GM20000 (cell line): ENCODE data around the gene EFCAB7.

ENCODE experiments used
- DNase-seq: peaks from one replicate; pipeline ENCODE4 v3.0.0; 2012; ENCODE audit warnings: low spot score
- TF ChIP-seq, protein P1 (sequence below): IDR thresholded peaks from 2 replicates; pipeline ENCODE4 v1.5.1; 2012; ENCODE audit warnings: mild to moderate bottlenecking, control low read depth; ENCODE audit errors: extremely low read depth, missing control alignments

The EFCAB7 gene

DNA sequence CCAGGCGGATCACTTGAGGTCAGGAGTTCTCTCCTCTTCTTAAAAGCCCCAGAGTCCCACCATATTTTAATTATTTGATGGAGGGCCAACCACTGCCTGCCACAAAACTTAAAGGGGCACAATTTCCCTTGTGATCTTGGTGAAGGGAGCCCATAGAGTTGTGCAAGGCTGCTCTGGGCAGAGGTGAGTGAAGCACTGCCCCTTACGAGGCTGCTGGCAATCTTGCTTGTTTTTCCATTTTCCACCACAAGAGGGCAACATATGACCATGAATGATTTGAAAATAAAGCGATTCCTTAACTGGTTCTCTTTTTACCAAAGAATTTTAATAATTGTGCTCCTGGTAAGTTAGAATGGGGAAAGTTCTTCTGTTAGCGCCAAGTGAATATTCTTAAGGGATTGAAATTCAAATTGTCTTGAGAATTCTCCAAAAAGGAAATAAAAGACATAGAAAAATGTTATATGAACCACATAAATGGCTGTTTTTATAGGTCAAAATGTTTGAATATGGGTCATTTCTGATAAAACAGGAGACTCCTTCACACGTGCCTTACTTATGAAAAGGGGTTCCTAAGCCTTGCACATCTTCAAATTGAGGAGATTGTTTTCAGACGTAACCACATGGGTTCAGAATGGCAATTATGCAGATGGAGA is 92.6 kb downstream of the EFCAB7 start:
- TF ChIP-seq, protein P1, sequence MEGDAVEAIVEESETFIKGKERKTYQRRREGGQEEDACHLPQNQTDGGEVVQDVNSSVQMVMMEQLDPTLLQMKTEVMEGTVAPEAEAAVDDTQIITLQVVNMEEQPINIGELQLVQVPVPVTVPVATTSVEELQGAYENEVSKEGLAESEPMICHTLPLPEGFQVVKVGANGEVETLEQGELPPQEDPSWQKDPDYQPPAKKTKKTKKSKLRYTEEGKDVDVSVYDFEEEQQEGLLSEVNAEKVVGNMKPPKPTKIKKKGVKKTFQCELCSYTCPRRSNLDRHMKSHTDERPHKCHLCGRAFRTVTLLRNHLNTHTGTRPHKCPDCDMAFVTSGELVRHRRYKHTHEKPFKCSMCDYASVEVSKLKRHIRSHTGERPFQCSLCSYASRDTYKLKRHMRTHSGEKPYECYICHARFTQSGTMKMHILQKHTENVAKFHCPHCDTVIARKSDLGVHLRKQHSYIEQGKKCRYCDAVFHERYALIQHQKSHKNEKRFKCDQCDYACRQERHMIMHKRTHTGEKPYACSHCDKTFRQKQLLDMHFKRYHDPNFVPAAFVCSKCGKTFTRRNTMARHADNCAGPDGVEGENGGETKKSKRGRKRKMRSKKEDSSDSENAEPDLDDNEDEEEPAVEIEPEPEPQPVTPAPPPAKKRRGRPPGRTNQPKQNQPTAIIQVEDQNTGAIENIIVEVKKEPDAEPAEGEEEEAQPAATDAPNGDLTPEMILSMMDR: peak; percentile 49
- DNase-seq: peak; percentile 57

DNA sequence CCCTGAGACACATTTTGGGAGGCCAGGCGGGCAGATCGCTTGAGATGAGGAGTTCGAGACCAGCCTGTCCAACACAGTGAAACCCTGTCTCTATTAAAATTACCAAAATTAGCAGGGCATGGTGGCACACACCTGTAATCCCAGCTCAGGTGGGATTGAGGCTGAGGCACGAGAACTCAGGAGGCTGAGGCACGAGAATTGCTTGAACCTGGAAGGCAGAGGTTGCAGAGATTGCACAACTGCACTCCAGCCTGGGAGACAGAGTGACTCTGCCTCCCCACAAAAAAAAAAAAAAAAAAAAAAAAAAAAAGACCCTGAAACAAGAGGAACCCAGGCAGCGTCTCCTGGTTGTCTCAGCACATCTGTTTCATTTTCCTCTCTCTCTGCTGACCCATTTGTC is 94.1 kb downstream of the EFCAB7 start:
- TF ChIP-seq, protein P1: no peak
- no peak for DNase-seq

DNA sequence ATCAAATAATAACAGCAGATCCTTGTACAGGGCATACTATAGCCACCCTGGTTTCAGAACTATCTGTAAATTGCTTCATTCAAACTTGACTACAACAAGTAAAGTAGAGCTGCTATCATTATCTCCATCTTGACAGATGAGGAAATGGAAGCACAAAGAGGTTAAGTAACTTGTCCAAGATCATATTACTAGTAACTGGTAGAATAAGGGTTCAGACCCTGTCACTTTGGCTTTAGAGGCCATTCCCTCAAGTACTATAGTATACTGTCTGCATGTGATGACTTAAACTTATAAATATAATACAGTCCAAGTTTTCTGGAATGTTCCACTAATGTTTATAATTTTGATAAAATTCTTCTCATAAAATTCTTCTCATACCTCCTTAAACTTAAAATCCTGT is 94.7 kb downstream of the EFCAB7 start:
- DNase-seq: no peak
- TF ChIP-seq, protein P1: no peak

DNA sequence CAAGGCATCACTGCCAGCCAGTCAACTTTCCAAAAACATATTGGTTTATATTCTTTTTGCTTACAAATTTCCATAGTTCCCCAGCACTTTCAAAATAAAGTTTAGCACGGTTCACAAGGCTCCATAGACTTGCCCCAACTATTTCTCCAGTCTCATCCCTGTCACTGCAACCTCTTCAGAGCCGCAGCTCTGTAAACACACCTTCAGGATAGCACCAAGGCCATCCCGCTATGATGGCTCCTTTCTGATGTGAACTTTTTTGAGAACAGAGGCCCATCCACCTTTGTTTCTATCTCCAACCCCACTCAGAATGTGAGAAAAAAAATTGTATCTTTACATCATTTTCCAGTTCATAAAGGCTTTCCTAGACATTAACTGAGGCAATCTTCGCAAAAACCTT is 96.2 kb downstream of the EFCAB7 start:
- no peak for DNase-seq
- TF ChIP-seq, protein P1: no peak

DNA sequence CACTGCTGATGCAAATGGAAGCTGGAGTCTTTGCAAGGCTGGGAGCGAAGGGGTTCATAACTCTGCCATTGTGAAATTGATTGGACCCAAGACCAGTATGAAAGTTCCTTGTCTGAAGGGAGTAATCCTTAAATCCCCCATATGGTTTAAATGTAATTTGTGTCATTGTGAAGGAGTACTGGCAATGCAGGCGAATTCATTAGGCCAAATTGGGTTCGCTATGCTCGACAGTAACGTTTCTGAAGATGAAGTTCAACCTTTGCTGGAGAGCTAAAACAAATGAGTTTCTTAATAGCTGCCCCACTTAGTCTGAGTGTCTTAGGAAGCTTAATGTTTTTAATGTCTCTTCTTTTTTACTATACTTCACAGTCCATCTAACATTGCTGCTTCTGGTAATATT is 97.3 kb downstream of the EFCAB7 start:
- TF ChIP-seq, protein P1: no peak
- no peak for DNase-seq

DNA sequence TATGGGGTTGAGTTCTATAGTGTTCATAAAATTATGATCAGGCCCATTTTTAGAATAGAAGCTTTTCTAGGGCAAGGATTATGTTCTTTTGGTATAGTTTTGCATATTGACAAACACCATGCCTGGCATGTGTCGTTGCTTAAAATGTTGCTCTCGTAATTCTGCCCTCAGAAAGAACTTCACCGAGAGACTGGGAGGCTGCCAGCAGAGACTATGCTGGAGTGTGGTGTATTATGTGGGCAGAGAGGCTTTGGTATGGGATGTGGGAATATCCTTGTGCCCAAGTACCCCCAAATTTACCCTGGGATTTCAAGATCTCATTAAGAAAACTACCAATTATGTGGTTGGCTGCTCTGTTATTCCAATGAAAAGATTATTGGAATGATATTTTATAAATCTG is 97.8 kb downstream of the EFCAB7 start:
- no peak for DNase-seq
- TF ChIP-seq, protein P1: no peak

DNA sequence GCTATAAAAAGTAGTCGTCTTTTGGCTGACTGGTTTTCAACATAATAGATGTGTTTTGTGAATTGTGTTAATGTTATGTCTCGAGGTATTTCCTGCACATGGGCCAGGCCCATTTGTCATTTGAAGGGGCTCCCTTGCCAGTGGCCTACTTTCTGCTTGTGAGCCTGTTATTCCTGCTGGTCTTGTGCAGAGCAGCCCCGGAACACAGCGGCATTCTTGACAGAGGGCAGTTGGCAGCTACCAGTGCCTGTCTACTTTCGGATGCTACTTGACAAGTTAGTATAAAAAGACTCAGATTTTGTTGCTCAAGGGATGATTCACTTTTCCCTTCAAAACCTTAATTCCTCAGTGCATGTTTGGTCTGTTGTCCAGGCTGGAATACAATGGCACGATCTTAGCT is 98.4 kb downstream of the EFCAB7 start:
- TF ChIP-seq, protein P1: no peak
- no peak for DNase-seq
